BLaER1 treated with 17β-estradiol and CSF1 and Interleukin-3, amounts not matched to agents 10 nM and 100 nM (cell line): ENCODE results near the gene FRZB.
A peak's percentile ranks its signal among the peaks of the same experiment; 100 is the strongest.

Experiments
- H3K27ac ChIP-seq, 11 experiments: shearing (Covaris generic); formaldehyde crosslinking; 2 replicates each; pipeline ENCODE4 v1.8.1; 2022
- H3K27me3 ChIP-seq, 11 experiments: shearing (Covaris generic); formaldehyde crosslinking; 2 replicates each; pipeline ENCODE4 v1.8.1; 2022
- H3K36me3 ChIP-seq, 11 experiments: shearing (Covaris generic); formaldehyde crosslinking; 2 replicates each; pipeline ENCODE4 v1.8.1; 2022
- H3K4me1 ChIP-seq, 10 experiments: shearing (Covaris generic); formaldehyde crosslinking; 2 replicates each; pipeline ENCODE4 v1.8.1; 2022
- H3K4me2 ChIP-seq, 11 experiments: shearing (Covaris generic); formaldehyde crosslinking; 2 replicates each; pipeline ENCODE4 v1.8.1; 2022
- H3K4me3 ChIP-seq, 10 experiments: shearing (Covaris generic); formaldehyde crosslinking; 2 replicates each; pipeline ENCODE4 v1.8.1; 2022
- H3K9ac ChIP-seq, 11 experiments: shearing (Covaris generic); formaldehyde crosslinking; 2 replicates each; pipeline ENCODE4 v1.8.1; 2022
- H3K9me3 ChIP-seq, 11 experiments: shearing (Covaris generic); formaldehyde crosslinking; replicated peaks in 1 of 11; 2 replicates each; pipeline ENCODE4 v1.8.1; 2022
- H4K20me1 ChIP-seq, 11 experiments: shearing (Covaris generic); formaldehyde crosslinking; 2 replicates each; pipeline ENCODE4 v1.8.1; 2022
- Cebpa-rat ChIP-seq, 11 experiments: shearing (Covaris generic); IDR thresholded peaks; 2 replicates each; pipeline ENCODE4 v1.8.1; 2022

Gene FRZB

GRCh38 chr2:182870227-182870626 lies 3.8 kb upstream of the FRZB start:
- no peaks in the 10 kb centered on the region for H4K20me1 ChIP-seq

GRCh38 chr2:182868054-182868796 lies 1.8 kb upstream of the FRZB start:
- H4K20me1 ChIP-seq: no peaks in the 10 kb centered on the region
- no peak overlapping the region for H3K27ac ChIP-seq
- 0 out of 20 replicates have a peak, but pooled peaks cover 0 to 6% (median 0%) of the 10 kb centered on the region in 10 experiments for H3K4me1 ChIP-seq
- H3K27me3 ChIP-seq: peaks cover 0 to 17% (median 15%) of the 10 kb centered on the region in 11 experiments; a peak in 18 of 22 replicates
- H3K9me3 ChIP-seq: peaks cover 0 to 14% (median 7%) of the 10 kb centered on the region in 11 experiments; a peak in 9 of 22 replicates
- TF ChIP-seq Cebpa-rat (IDR thresholded peaks at IDR 0.05): no peak
- H3K4me2 ChIP-seq: no peak overlapping the region
- no peak overlapping the region for H3K4me3 ChIP-seq
- no peak overlapping the region for H3K9ac ChIP-seq
- no peaks in the 10 kb centered on the region for H3K36me3 ChIP-seq

More at GRCh38 chr2:182870227-182870626, 3.8 kb upstream of the FRZB start:
- Histone ChIP-seq H3K27ac (no peak overlapping the region), H3K4me3 (no peak overlapping the region), H3K4me1 (0 out of 20 replicates have a peak, but pooled peaks cover 0 to 6% (median 0%) of the 10 kb centered on the region in 10 experiments), H3K9me3 (peaks cover 0 to 24% (median 17%) of the 10 kb centered on the region in 11 experiments; a peak in 13 of 22 replicates), H3K27me3 (peaks cover 0 to 17% (median 15%) of the 10 kb centered on the region in 11 experiments; a peak in 18 of 22 replicates), H3K36me3 (no peaks in the 10 kb centered on the region), H3K9ac (no peak overlapping the region), H3K4me2 (no peak overlapping the region)
- no peak for TF ChIP-seq Cebpa-rat (IDR thresholded peaks at IDR 0.05)

GRCh38 chr2:182867426-182868053 lies 1.1 kb upstream of the FRZB start:
- Histone ChIP-seq H3K9me3 (peaks cover 0 to 14% (median 7%) of the 10 kb centered on the region in 11 experiments; a peak in 9 of 22 replicates), H3K9ac (no peak overlapping the region), H3K4me2 (peak overlapping the region in 1 of 11 experiments; percentile 11; a peak in 1 of 22 replicates), H3K4me1 (peaks cover 0 to 13% (median 3%) of the 10 kb centered on the region in 10 experiments; a peak in 10 of 20 replicates), H3K27ac (no peak overlapping the region), H3K27me3 (peaks cover 0 to 17% (median 15%) of the 10 kb centered on the region in 11 experiments; a peak in 18 of 22 replicates), H3K36me3 (no peaks in the 10 kb centered on the region), H4K20me1 (no peaks in the 10 kb centered on the region), H3K4me3 (no peak overlapping the region)
- no peak for TF ChIP-seq Cebpa-rat (IDR thresholded peaks at IDR 0.05)

GRCh38 chr2:182866095-182866460 lies 359 bp downstream of the FRZB start:
- peaks cover 0 to 14% (median 7%) of the 10 kb centered on the region in 11 experiments; a peak in 9 of 22 replicates for H3K9me3 ChIP-seq
- TF ChIP-seq Cebpa-rat (IDR thresholded peaks at IDR 0.05): no peak
- H3K27ac ChIP-seq: no peak overlapping the region
- no peaks in the 10 kb centered on the region for H4K20me1 ChIP-seq
- no peak overlapping the region for H3K9ac ChIP-seq
- no peak overlapping the region for H3K4me2 ChIP-seq
- peaks cover 0 to 17% (median 15%) of the 10 kb centered on the region in 11 experiments; a peak in 18 of 22 replicates for H3K27me3 ChIP-seq
- peaks cover 0 to 23% (median 13%) of the 10 kb centered on the region in 10 experiments; a peak in 12 of 20 replicates for H3K4me1 ChIP-seq
- no peaks in the 10 kb centered on the region for H3K36me3 ChIP-seq
- H3K4me3 ChIP-seq: no peak overlapping the region

- no peak overlapping the region for H3K9ac ChIP-seq
- TF ChIP-seq Cebpa-rat (IDR thresholded peaks at IDR 0.05): no peak
- no peaks in the 10 kb centered on the region for H3K36me3 ChIP-seq
- peaks cover 0 to 14% (median 7%) of the 10 kb centered on the region in 11 experiments; a peak in 9 of 22 replicates for H3K9me3 ChIP-seq
- no peak overlapping the region for H3K4me3 ChIP-seq
- H3K27ac ChIP-seq: no peak overlapping the region
- peaks cover 0 to 17% (median 15%) of the 10 kb centered on the region in 11 experiments; a peak in 18 of 22 replicates for H3K27me3 ChIP-seq
- H3K4me2 ChIP-seq: no peak overlapping the region
- peaks cover 0 to 23% (median 13%) of the 10 kb centered on the region in 10 experiments; a peak in 12 of 20 replicates for H3K4me1 ChIP-seq
- no peaks in the 10 kb centered on the region for H4K20me1 ChIP-seq
These were observed 1.4 kb downstream of the FRZB start for GRCh38 chr2:182864949-182865570.

GRCh38 chr2:182863642-182864041 lies 2.8 kb downstream of the FRZB start:
- no peak overlapping the region for H3K27ac ChIP-seq
- peaks cover 0 to 14% (median 7%) of the 10 kb centered on the region in 11 experiments; a peak in 9 of 22 replicates for H3K9me3 ChIP-seq
- no peak for TF ChIP-seq Cebpa-rat (IDR thresholded peaks at IDR 0.05)
- H3K27me3 ChIP-seq: peaks cover 0 to 17% (median 15%) of the 10 kb centered on the region in 11 experiments; a peak in 18 of 22 replicates
- H3K4me3 ChIP-seq: no peak overlapping the region
- no peaks in the 10 kb centered on the region for H3K36me3 ChIP-seq
- H3K4me2 ChIP-seq: no peak overlapping the region
- H3K4me1 ChIP-seq: peaks cover 0 to 23% (median 13%) of the 10 kb centered on the region in 10 experiments; a peak in 12 of 20 replicates
- no peak overlapping the region for H3K9ac ChIP-seq
- no peaks in the 10 kb centered on the region for H4K20me1 ChIP-seq

GRCh38 chr2:182862091-182862490 lies 4.3 kb downstream of the FRZB start:
- H3K36me3 ChIP-seq: no peaks in the 10 kb centered on the region
- no peaks in the 10 kb centered on the region for H4K20me1 ChIP-seq
- H3K4me2 ChIP-seq: peak overlapping the region in 8 of 11 experiments; percentile 2 to 63 (median 47); a peak in 14 of 22 replicates
- no peak overlapping the region for H3K27ac ChIP-seq
- H3K9ac ChIP-seq: no peak overlapping the region; a peak in 1 of 22 replicates
- H3K4me1 ChIP-seq: peaks cover 0 to 21% (median 13%) of the 10 kb centered on the region in 10 experiments; a peak in 12 of 20 replicates
- H3K9me3 ChIP-seq: peaks cover 0 to 13% (median 7%) of the 10 kb centered on the region in 11 experiments; a peak in 9 of 22 replicates
- TF ChIP-seq Cebpa-rat (IDR thresholded peaks at IDR 0.05): no peak
- H3K27me3 ChIP-seq: peaks cover 0 to 13% (median 11%) of the 10 kb centered on the region in 11 experiments; a peak in 18 of 22 replicates
- no peak overlapping the region for H3K4me3 ChIP-seq

- Histone ChIP-seq H4K20me1 (no peaks in the 10 kb centered on the region), H3K27ac (no peak overlapping the region), H3K9me3 (peaks cover 0 to under 1% (median 0%) of the 10 kb centered on the region in 11 experiments; a peak in 3 of 22 replicates), H3K4me3 (no peak overlapping the region), H3K36me3 (no peaks in the 10 kb centered on the region), H3K4me1 (peaks cover 0 to 17% (median 13%) of the 10 kb centered on the region in 10 experiments; a peak in 12 of 20 replicates), H3K27me3 (peaks cover 0 to under 1% (median 0%) of the 10 kb centered on the region in 11 experiments; a peak in 2 of 22 replicates), H3K4me2 (0 out of 22 replicates have a peak overlapping the region, but pooled peaks of 1 of the 11 experiments have one; percentile 54), H3K9ac (no peak overlapping the region)
- no peak for TF ChIP-seq Cebpa-rat (IDR thresholded peaks at IDR 0.05)
These were observed 5.6 kb downstream of the FRZB start for GRCh38 chr2:182860858-182861257.
